ENCODE data around the gene EML4.
A peak's percentile ranks its signal among the peaks of the same experiment; 100 is the strongest.
"Not testable (repeated sequence)": the region's sequence is repeated elsewhere in the genome, so short reads cannot be mapped to it uniquely, and the experiment has no call there.

The EML4 gene

DNA sequence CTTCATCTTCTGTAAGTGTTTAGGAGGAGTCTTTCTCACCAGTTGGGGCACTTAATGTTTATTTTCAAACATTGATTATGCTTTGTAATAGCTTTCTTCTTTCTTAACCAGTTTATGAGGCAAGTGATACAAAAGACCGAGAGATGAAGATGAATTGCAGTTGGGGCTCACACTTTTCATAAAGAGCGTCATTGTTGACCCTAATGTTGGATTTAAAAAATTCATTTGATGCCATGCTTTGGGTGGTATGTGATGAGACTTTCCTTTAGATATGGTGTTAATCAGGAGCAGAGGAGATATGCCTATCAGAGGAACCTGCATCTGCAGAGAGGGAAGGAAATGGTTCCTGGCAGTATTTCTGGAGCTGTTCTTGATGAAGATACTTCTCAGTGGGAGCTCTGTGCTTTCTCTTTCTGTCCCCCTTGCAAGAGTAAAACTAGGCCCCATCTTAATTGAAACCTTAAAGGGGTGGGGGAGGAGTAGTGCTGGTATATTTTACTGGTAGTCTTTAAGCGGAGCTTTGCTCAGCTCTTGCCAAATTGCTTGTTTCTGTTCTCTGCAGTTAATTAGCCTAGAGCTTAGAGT lies 2.3 kb downstream of the EML4 start:
- no peak for FAIRE-seq
- no peak for DNase-seq (ENCODE audit: low spot score)

DNA sequence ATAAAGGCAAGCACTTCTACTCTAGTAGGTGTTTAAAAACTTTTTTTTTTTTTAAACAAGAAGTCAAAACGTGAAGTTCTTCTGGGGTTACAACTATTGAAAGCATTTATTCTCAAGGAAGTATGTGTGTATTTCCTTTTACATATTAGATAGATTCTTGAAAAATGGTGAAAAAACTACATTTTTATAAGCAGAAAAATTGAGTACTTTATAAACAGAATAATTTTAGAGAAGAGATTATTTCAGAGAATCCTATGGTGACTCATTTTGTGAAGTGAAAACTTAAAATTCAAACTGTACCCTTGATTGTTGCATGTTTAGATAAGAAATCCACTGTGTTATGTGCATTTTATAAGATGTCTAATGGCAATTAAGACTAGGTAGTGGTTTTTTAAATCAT lies 2.9 kb downstream of the EML4 start:
- DNase-seq (ENCODE audit: low spot score): no peak
- no peak for FAIRE-seq

DNA sequence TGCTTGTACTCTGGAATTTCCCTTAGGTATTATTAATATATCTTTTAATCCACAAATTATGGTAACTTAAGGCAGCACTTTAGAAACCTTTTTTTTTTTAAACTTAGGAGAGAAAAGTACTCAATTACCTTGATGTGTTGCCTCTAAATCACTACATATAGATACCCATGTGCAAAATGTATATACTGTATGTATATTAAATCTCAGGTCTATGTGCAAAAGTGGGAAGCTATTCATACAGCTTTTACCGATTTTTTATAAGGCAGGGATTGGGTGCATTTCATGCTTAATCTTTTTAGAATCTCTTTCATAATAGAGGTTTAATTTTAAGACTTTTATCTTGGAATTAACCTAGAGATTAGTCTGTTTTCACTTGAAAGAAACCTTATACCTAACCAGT lies 3.4 kb downstream of the EML4 start:
- DNase-seq (ENCODE audit: low spot score) (no peak), FAIRE-seq (no peak)

GRCh38 chr2:42173467-42173866 lies 4.3 kb downstream of the EML4 start:
- not testable (repeated sequence) for FAIRE-seq; DNase-seq (ENCODE audit: low spot score)

GRCh38 chr2:42176992-42177738 lies 8.0 kb downstream of the EML4 start:
- DNase-seq (ENCODE audit: low spot score) (no peak), FAIRE-seq (no peak)

DNA sequence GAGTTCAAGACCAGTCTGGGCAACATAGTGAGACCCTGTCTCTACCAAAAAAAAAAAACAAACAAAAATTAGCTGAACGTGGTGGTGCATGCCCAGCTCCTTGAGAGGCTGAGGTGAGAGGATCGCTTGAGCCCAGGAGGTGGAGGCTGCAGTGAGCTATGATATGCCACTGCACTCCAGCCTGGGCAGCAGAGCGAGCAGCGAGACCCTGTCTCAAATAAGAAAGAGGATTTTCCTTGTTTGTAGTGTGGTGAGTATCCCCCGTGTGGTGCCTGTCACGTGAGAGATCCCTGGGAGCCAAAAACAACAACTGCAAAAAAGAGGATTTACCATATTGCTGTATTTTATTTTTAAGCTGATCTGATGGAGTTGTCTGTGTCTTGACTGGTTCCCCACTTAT lies 9.2 kb downstream of the EML4 start:
- no peak for FAIRE-seq

GRCh38 chr2:42180300-42180699 lies 11.1 kb downstream of the EML4 start:
- DNase-seq (ENCODE audit: low spot score) (no peak), FAIRE-seq (no peak)

More for the DNA sequence above, 9.2 kb downstream of the EML4 start:
- no peak for DNase-seq (ENCODE audit: low spot score)

DNA sequence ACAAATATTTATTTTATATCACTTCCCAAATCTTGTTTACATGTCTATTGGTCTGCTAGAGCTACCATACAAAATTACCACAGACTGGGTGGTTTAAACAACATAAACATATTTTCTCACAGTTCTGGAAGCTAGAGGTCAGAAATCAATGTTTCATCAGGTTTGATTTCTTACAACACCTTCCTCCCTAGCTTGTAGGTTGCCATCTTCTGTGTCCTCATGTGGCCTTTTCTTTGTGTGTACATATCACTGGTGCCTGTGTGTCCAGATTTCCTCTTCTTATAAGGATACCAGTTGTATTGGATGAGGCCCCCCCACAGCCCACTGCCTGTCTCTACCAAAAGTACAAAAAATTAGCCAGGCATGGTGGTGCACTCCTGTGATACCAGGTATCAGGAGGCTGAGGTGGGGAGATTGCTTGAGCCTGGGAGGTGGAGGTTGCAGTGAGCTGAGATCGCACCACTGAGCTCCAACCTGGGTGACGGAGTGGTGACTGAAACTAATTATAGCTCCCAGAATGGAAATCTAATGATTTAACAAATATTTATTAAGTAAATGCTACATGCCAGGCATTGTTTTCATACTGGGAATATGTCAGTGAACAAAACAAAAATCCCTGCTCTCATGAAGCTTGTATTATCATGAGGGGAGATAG lies 13.6 kb downstream of the EML4 start:
- DNase-seq (ENCODE audit: low spot score) (no peak), FAIRE-seq (no peak)

GRCh38 chr2:42183775-42184174 lies 14.6 kb downstream of the EML4 start:
- DNase-seq (ENCODE audit: low spot score) (no peak), FAIRE-seq (no peak)

DNA sequence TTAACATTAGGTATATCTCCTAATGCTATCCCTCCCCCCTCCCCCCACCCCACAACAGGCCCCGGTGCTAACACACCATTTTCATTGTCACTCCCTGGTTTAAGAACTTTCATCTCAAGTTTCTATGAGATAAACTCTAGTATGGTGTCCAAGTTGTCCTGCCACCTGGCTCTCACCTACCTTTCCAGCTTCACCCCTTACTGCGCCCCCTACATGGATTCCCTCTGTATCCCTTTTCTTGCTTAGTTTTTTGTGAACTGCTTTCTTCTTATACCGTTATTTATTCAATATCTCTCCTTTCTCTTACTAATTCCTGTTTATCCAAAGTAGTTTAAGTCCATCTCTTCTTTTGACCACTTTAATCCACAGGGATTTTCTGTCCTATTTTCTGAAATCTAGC lies 15.2 kb downstream of the EML4 start:
- no peak for DNase-seq (ENCODE audit: low spot score)
- no peak for FAIRE-seq

GRCh38 chr2:42185220-42185921 lies 16.2 kb downstream of the EML4 start:
- FAIRE-seq: no peak

DNA sequence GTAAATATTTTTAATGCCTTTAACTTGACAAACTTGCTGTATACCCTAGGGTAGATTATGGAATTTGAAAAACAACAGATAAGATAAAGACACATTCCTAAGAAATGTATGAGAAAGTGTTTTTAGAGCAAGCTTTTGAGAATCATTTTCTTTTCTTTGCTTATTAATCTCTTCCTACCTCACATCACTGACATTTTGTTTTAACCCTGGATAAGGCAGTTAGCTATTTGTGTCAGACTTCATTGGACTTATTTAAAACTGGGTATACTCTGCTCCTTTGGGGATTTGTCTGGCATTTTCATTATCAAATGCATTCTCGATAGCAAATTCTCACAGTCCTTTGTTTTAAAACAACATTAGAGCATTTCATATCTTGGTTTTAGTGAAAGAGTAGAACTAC lies 17.2 kb downstream of the EML4 start:
- no peak for FAIRE-seq

More at GRCh38 chr2:42185220-42185921, 16.2 kb downstream of the EML4 start:
- no peak for DNase-seq (ENCODE audit: low spot score)

GRCh38 chr2:42186945-42187632 lies 17.9 kb downstream of the EML4 start:
- no peak for FAIRE-seq
- DNase-seq (ENCODE audit: low spot score): no peak

More for the DNA sequence above, 17.2 kb downstream of the EML4 start:
- no peak for DNase-seq (ENCODE audit: low spot score)

DNA sequence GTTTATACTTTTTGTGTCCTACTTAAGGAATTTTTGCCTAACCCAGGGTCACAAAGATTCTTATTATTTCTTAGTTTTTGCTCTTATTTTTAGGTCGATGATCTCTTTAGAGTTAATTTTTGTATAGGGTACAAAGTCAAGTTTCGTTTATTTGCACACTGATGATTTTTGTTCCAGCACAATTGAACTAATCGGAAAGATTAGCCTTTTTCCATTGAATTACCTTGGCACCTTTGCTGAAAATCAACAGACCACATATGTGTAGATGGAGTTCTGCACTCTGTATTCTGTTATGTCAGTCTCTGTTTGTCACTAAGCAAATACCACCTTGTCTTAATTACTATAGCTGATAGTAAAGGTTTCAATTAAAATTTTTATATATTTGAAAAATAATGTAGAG lies 18.7 kb downstream of the EML4 start:
- FAIRE-seq: no peak
- DNase-seq (ENCODE audit: low spot score): no peak

DNA sequence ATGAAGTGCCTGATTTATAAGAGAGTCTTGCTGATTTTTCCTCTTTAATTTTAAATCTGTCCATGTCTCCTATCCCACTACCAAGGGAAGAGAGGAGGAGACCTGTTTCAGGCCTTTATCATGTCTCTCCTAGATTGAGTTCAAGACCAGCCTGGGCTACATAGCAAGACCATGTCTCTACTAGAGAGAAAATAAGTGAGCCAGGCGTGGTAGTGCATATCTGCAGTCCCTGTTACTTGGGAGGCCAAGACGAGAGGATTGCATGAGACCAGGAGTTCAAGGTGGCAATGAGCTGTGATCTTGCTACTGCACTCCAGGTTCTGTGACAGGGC lies 20.0 kb downstream of the EML4 start:
- no peak for FAIRE-seq
- no peak for DNase-seq (ENCODE audit: low spot score)

- FAIRE-seq (no peak), DNase-seq (ENCODE audit: low spot score) (no peak)
Observed at GRCh38 chr2:42190191-42190590, 21.0 kb downstream of the EML4 start.

DNA sequence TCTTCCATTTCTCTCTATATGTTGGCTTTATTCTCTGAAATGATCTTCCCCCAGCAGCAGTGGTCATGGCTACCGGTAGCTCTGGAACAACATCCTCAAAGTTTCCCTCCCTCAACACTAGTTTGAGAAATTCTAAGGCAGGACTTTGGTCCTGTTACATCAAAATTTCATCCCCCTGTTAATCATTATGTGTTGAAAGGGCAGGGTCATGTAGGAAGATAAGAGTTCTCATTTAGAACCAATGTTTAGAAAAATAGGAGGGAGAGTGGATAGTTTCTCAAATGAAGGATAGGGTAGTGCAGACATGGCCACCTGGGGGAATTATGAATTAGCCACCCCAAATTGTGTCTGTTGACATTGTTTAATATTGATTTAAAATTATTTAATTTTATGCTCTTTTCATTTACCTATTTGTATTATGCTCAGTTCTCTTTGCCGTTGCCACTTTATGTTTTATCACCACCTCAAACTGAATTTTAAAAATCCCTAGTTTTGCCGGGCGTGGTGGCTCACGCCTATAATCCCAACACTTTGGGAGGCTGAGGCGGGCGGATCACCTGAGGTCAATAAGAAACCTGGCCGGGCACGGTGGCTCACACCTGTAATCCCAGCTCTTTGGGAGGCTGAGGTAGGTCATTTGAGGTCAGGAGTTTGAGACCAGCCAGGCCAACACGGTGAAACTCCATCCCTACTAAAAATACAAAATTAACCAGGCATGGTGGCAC lies 22.3 kb downstream of the EML4 start:
- DNase-seq (ENCODE audit: low spot score) (no peak), FAIRE-seq (no peak)

DNA sequence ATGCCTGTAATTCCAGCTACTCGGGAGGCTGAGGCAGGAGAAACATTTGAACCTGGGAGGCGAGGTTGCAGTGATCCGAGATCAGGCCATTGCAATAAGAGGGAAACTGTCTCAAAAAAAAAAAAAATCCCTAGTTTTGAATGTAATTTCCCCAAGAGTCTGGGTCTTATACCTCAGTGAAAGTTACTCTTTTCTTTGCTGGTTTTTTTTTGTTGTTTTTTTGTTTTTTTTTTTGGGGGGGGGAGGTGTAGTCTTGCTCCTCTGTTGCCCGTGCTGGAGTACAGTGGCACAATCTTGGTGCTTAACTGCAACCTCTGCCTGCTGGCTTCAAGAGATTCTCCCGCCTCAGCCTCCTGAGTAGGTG lies 22.8 kb downstream of the EML4 start:
- FAIRE-seq (no peak), DNase-seq (ENCODE audit: low spot score) (no peak)

GRCh38 chr2:42192652-42193566 lies 23.8 kb downstream of the EML4 start:
- no peak for FAIRE-seq

DNA sequence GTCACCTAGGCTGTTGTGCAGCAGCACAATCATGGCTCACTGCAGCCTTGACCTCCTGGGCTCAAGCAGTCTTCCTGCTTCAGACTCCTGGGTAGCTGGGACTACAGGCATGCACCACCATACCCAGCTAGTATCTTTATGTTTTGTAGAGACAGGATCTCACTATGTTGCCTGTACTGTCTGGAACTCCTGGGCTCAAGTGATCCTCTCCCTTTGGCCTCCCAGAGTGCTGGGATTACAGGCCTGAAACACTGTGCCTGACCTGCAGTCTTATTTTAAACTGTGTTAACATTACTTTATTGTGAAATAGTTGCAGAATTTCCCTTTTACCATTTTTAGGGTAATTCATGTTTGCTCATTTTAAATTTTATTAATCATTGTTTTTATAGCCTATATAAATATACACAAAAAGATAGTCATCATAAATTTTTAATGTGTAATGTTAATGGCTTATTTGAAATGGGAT lies 24.6 kb downstream of the EML4 start:
- DNase-seq (ENCODE audit: low spot score) (no peak), FAIRE-seq (peak; percentile 79)

More at GRCh38 chr2:42192652-42193566, 23.8 kb downstream of the EML4 start:
- DNase-seq (ENCODE audit: low spot score): no peak
